Neural cell (in vitro differentiated cells): ENCODE measurements around the gene RASGEF1B. TPM values are rescaled to one million over a fixed set of nuclear protein-coding genes. Genes with fewer than 3 reads are reported as not detected.

Source experiments
- H2AFZ ChIP-seq: fragments of 200-600, 300-800 bp; sonication (generic), shearing (Covaris generic); 2 replicates; pipeline ENCODE4 v1.6.0; 2014; ENCODE audit warnings: low read depth, mild to moderate bottlenecking, antibody characterized with exemption, low read length, moderate library complexity
- H3F3A ChIP-seq: fragments of 200-600 bp; shearing (Covaris generic); 2 replicates; pipeline ENCODE4 v1.6.1; 2016; ENCODE audit warnings: mild to moderate bottlenecking, moderate library complexity, mixed read lengths, antibody characterized with exemption, low read length; ENCODE audit not compliant: insufficient read depth, poor library complexity, severe bottlenecking
- H3K27ac ChIP-seq: fragments of 200-600, 300-800 bp; sonication (generic), shearing (Covaris generic); 2 replicates; pipeline ENCODE4 v1.5.1; 2014; ENCODE audit warnings: mild to moderate bottlenecking, low read length, moderate library complexity
- H3K27me3 ChIP-seq: fragments of 300-800, 200-600 bp; sonication (generic), shearing (Covaris generic); 2 replicates; pipeline ENCODE4 v1.6.0; 2014; ENCODE audit warnings: mild to moderate bottlenecking, low read depth, low read length, moderate library complexity; ENCODE audit not compliant: insufficient read depth
- H3K36me3 ChIP-seq: fragments of 300-800, 200-600 bp; sonication (generic), shearing (Covaris generic); 2 replicates; pipeline ENCODE4 v1.5.1; 2014; ENCODE audit warnings: mild to moderate bottlenecking, antibody characterized with exemption, low read length, moderate library complexity; ENCODE audit not compliant: insufficient read depth
- H3K4me2 ChIP-seq: fragments of 300-800, 200-600 bp; sonication (generic), shearing (Covaris generic); 2 replicates; pipeline ENCODE4 v1.6.0; 2014; ENCODE audit warnings: mild to moderate bottlenecking, low read length
- H3K4me3 ChIP-seq: fragments of 300-800, 200-600 bp; sonication (generic), shearing (Covaris generic); 2 replicates; pipeline ENCODE4 v1.5.1; 2014; ENCODE audit warnings: mild to moderate bottlenecking, low read length, moderate library complexity
- H3K79me2 ChIP-seq: fragments of 200-600 bp; shearing (Covaris generic); replicated peaks from 2 replicates; pipeline ENCODE4 v1.6.0; 2014; ENCODE audit warnings: mild to moderate bottlenecking, low read length, moderate library complexity; ENCODE audit not compliant: insufficient read depth
- H3K9ac ChIP-seq: fragments of 300-800, 200-600 bp; sonication (generic), shearing (Covaris generic); 2 replicates; pipeline ENCODE4 v1.6.1; 2016; ENCODE audit warnings: mild to moderate bottlenecking, low read length, mixed read lengths
- H3K9me2 ChIP-seq: fragments of 200-600 bp; shearing (Covaris generic); 2 replicates; pipeline ENCODE4 v1.6.1; 2016; ENCODE audit warnings: mild to moderate bottlenecking, low read length, mixed read lengths; ENCODE audit not compliant: insufficient read depth
- H3K9me3 ChIP-seq: fragments of 200-600, 300-800 bp; sonication (generic), shearing (Covaris generic); 2 replicates; pipeline ENCODE4 v1.6.1; 2016; ENCODE audit warnings: mild to moderate bottlenecking, mixed run types, low read length, moderate library complexity, mixed read lengths
- H4K20me1 ChIP-seq: fragments of 200-600 bp; shearing (Covaris generic); 2 replicates; pipeline ENCODE4 v1.6.1; 2016; ENCODE audit warnings: mild to moderate bottlenecking, mixed run types; ENCODE audit not compliant: insufficient read depth
- CTCF ChIP-seq: fragments of 450-650 bp; IDR thresholded peaks from 2 replicates; pipeline ENCODE4 v1.5.1; 2014; ENCODE audit warnings: antibody characterized with exemption, mild to moderate bottlenecking, moderate library complexity; ENCODE audit not compliant: poor library complexity, severe bottlenecking
- EP300 ChIP-seq: fragments of 450-650 bp; conservative IDR thresholded peaks from 2 replicates; pipeline ENCODE4 v1.6.1; 2014; ENCODE audit warnings: antibody characterized with exemption, mild to moderate bottlenecking, moderate library complexity; ENCODE audit not compliant: poor library complexity, severe bottlenecking
- EZH2 ChIP-seq: fragments of 200-600, 300-800 bp; shearing (Covaris generic), sonication (generic); IDR thresholded peaks from 2 replicates; pipeline ENCODE4 v1.6.1; 2014; ENCODE audit warnings: antibody characterized with exemption, low read length, borderline replicate concordance, mild to moderate bottlenecking; ENCODE audit not compliant: insufficient read depth, poor library complexity, severe bottlenecking
- MXI1 ChIP-seq: fragments of 450-650 bp; conservative IDR thresholded peaks from 2 replicates; pipeline ENCODE4 v1.6.1; 2014; ENCODE audit warnings: antibody characterized with exemption, mild to moderate bottlenecking; ENCODE audit not compliant: poor library complexity, severe bottlenecking
- POLR2AphosphoS5 ChIP-seq: IDR thresholded peaks from 2 replicates; pipeline ENCODE4 v1.6.1; 2012
- RAD21 ChIP-seq: fragments of 450-650 bp; conservative IDR thresholded peaks from 2 replicates; pipeline ENCODE4 v1.6.1; 2014; ENCODE audit warnings: antibody characterized with exemption, mild to moderate bottlenecking, moderate library complexity
- REST ChIP-seq: IDR thresholded peaks from 2 replicates; pipeline ENCODE4 v1.6.1; 2012; ENCODE audit warnings: borderline replicate concordance
- SMC3 ChIP-seq: fragments of 450-650 bp; conservative IDR thresholded peaks from 2 replicates; pipeline ENCODE4 v1.6.1; 2014; ENCODE audit warnings: antibody characterized with exemption, mild to moderate bottlenecking, moderate library complexity; ENCODE audit not compliant: poor library complexity
- TAF1 ChIP-seq: IDR thresholded peaks from 2 replicates; pipeline ENCODE4 v1.6.1; 2012; ENCODE audit warnings: low read depth
- polyA plus RNA-seq: library from polyadenylated mRNA; depleted of rRNA; stranded (reverse); fragments of >200 nt; gene quantifications from 2 replicates; pipeline ENCODE4 v1.2.3, GENCODE V29; 2014

RASGEF1B gene
- polyA plus RNA-seq, 1 donor from 2014 or later, result 21.5 TPM

- H3K4me2 ChIP-seq, result no peak overlapping the region
- H3F3A ChIP-seq, result no peaks in the 10 kb centered on the region
- TF ChIP-seq TAF1 (no peak), REST (no peak), EP300 (no peak), CTCF (no peak), POLR2AphosphoS5 (no peak), MXI1 (no peak), RAD21 (no peak), SMC3 (no peak), EZH2 (no peak)
- H3K9me3 ChIP-seq, result no peaks in the 10 kb centered on the region
- H3K27me3 ChIP-seq, result no peaks in the 10 kb centered on the region
- no peak overlapping the region for H3K9ac ChIP-seq
- no peak overlapping the region for H3K4me3 ChIP-seq
- H3K9me2 ChIP-seq, result no peaks in the 10 kb centered on the region
- no peaks in the 10 kb centered on the region for H3K36me3 ChIP-seq
- no peaks in the 10 kb centered on the region for H3K79me2 ChIP-seq
- no peak overlapping the region for H3K27ac ChIP-seq
- H2AFZ ChIP-seq, result no peak overlapping the region
- no peaks in the 10 kb centered on the region for H4K20me1 ChIP-seq
These were observed 58.7 kb downstream of the RASGEF1B start for GRCh38 chr4:81412946-81413495.

- H2AFZ ChIP-seq, result no peak overlapping the region
- H3F3A ChIP-seq, result no peaks in the 10 kb centered on the region
- no peak overlapping the region for H3K27ac ChIP-seq
- no peaks in the 10 kb centered on the region for H3K79me2 ChIP-seq
- no peak overlapping the region for H3K4me2 ChIP-seq
- H3K4me3 ChIP-seq, result no peak overlapping the region
- no peaks in the 10 kb centered on the region for H4K20me1 ChIP-seq
- no peaks in the 10 kb centered on the region for H3K27me3 ChIP-seq
- no peaks in the 10 kb centered on the region for H3K36me3 ChIP-seq
- no peaks in the 10 kb centered on the region for H3K9me3 ChIP-seq
- TF ChIP-seq EZH2 (no peak), CTCF (no peak), MXI1 (no peak), REST (no peak), EP300 (no peak), TAF1 (no peak)
- no peak overlapping the region for H3K9ac ChIP-seq
- no peaks in the 10 kb centered on the region for H3K9me2 ChIP-seq
These were observed 61.0 kb downstream of the RASGEF1B start for GRCh38 chr4:81410680-81411079.
